ENCODE results near the gene ENPP1. TPM values are rescaled to one million over a fixed set of nuclear protein-coding genes. Genes with fewer than 3 reads are reported as not detected.

The ENPP1 gene
- total and polyA plus RNA-seq, 2 donors (not counting 3 experiments of a cell fraction or from before 2014, with no cell fraction given): 0.36 to 1.4 TPM

DNA sequence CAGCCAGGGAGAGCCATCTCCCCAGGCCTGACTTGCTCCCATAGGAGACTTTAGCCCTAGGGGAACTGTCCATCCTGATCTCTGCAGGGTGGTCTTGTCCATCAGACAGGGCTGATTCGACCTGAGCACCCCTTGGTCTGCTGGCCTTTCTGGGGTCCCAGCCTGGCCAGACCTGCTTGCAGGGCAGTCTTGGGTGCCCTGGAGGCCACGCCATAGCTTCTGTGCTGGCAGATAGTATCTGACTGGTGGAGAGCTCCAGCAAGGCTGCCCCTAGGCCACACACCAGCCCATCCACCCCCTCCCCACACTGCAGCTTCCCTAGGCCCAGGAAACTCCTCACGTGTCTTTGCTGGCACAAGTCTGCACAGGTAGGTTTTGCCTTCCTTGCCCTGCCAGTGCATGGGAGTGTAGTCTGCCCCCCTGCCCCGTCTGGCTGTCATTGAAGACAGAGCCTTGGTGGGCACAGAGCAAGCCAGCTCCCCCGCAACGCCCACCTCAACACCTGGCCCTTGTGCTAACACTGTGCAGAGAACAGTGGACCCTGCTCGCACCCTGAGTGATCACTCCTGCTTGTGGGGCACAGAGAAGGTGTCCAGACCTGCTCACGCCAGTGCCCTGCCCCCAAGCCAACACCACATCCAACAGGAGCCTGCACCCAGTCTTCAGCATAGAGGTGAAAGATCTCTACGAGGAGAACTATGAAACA lies 111.0 kb downstream of the ENPP1 start:
- ChIA-PET POLR2A (no interaction called here), CTCF (interaction anchor here (0.8 to 5.7 kb wide), 7 partner anchors 9 to 383 kb away, joined by 3 to 66 read pairs (median 6); no protein-coding TSS in a partner anchor)
- Histone ChIP-seq H3K9me3 (replicated peaks; ENCODE audit: control insufficient read depth, insufficient read depth, low read length) (no peaks in the 10 kb centered on the region), H3K27ac (ENCODE audit: insufficient read depth, low read depth, low read length) (no peak overlapping the region), H3K36me3 (ENCODE audit: control insufficient read depth in 2 of 2, extremely low read depth in 1 of 2, insufficient read depth in 2 of 2, low read length in 2 of 2) (no peaks in the 10 kb centered on the region), H3K4me1 (ENCODE audit: control insufficient read depth, extremely low read depth, insufficient read depth, low read length) (peaks cover 2% of the 10 kb centered on the region), H3K9me1 (replicated peaks; ENCODE audit: control insufficient read depth, extremely low read depth, insufficient read depth, low read length) (no peaks in the 10 kb centered on the region), H2AFZ (ENCODE audit: low read depth, low read length) (no peak overlapping the region), H3K79me2 (ENCODE audit: control insufficient read depth, insufficient read depth, low read length) (no peaks in the 10 kb centered on the region), H3K4me3 (replicated peaks in 1 of 3; ENCODE audit: insufficient read depth in 1 of 3, low read depth in 1 of 3, low read length in 3 of 3) (no peak overlapping the region), H3K9ac (replicated peaks; ENCODE audit: extremely low read depth, insufficient read depth, low read length) (no peak overlapping the region), H3K4me2 (ENCODE audit: insufficient read depth, low read length) (no peak overlapping the region), H4K20me1 (replicated peaks; ENCODE audit: control insufficient read depth, extremely low read depth, insufficient read depth, low read length) (no peaks in the 10 kb centered on the region), H3K27me3 (ENCODE audit: control insufficient read depth in 2 of 2, insufficient read depth in 2 of 2, low read length in 2 of 2) (no peaks in the 10 kb centered on the region)
- DNase-seq (ENCODE audit: low read depth, low spot score) (no peak), FAIRE-seq (no peak)
- dilution Hi-C loops (cut with MboI; ENCODE audit: extremely low pct_ligation_motif_present, low sequenced_read_pairs) (no loop called here), intact Hi-C loops (cut with micrococcal nuclease) (no loop called here)
- TF ChIP-seq FOS (IDR thresholded peaks at IDR 0.05; ENCODE audit: borderline replicate concordance, insufficient read depth, low read length) (no peak), GATA2 (IDR thresholded peaks at IDR 0.05; ENCODE audit: insufficient read depth, insufficient read length, low read depth, low read length) (no peak), JUN (IDR thresholded peaks at IDR 0.05; ENCODE audit: borderline replicate concordance, insufficient read depth, insufficient read length, low read depth) (no peak), POLR2AphosphoS5 (IDR thresholded peaks at IDR 0.05; ENCODE audit: insufficient read depth, low read depth, low read length) (no peak), EZH2 (IDR thresholded peaks at IDR 0.05; ENCODE audit: borderline replicate concordance, low read depth, low read length, severe bottlenecking) (no peak)
- TF ChIP-seq, protein P1, sequence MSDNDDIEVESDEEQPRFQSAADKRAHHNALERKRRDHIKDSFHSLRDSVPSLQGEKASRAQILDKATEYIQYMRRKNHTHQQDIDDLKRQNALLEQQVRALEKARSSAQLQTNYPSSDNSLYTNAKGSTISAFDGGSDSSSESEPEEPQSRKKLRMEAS (IDR thresholded peaks at IDR 0.05; ENCODE audit: insufficient read depth, insufficient read length): no peak
- BruUV-seq (replicated peaks): no TSS peak

DNA sequence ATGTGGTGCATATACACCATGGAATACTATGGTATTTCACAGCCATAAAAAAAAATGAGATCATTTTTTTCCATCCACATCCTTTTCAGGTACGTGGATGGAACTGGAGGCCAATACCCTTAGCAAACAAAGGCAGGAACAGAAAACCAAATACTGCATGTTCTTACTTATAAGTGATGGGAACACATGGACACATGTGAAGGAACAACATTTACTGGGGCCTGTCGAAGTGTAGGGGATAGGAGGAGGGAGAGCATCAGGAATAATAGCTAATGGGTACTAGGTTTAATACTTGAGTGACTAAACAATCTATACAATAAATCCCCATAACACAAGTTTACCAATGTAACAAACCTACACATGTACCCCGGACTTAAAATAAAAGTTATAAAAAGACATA lies 112.8 kb downstream of the ENPP1 start:
- no peak overlapping the region for H3K27ac ChIP-seq (ENCODE audit: insufficient read depth, low read depth, low read length)
- no peak overlapping the region for H3K4me2 ChIP-seq (ENCODE audit: insufficient read depth, low read length)
- no peak for TF ChIP-seq EZH2 (IDR thresholded peaks at IDR 0.05; ENCODE audit: borderline replicate concordance, low read depth, low read length, severe bottlenecking)
- no peak for TF ChIP-seq JUN (IDR thresholded peaks at IDR 0.05; ENCODE audit: borderline replicate concordance, insufficient read depth, insufficient read length, low read depth)
- TF ChIP-seq GATA2 (IDR thresholded peaks at IDR 0.05; ENCODE audit: insufficient read depth, insufficient read length, low read depth, low read length): no peak
- TF ChIP-seq POLR2A (IDR thresholded peaks at IDR 0.05; ENCODE audit: low read depth, low read length): no peak
- TF ChIP-seq, protein P2, sequence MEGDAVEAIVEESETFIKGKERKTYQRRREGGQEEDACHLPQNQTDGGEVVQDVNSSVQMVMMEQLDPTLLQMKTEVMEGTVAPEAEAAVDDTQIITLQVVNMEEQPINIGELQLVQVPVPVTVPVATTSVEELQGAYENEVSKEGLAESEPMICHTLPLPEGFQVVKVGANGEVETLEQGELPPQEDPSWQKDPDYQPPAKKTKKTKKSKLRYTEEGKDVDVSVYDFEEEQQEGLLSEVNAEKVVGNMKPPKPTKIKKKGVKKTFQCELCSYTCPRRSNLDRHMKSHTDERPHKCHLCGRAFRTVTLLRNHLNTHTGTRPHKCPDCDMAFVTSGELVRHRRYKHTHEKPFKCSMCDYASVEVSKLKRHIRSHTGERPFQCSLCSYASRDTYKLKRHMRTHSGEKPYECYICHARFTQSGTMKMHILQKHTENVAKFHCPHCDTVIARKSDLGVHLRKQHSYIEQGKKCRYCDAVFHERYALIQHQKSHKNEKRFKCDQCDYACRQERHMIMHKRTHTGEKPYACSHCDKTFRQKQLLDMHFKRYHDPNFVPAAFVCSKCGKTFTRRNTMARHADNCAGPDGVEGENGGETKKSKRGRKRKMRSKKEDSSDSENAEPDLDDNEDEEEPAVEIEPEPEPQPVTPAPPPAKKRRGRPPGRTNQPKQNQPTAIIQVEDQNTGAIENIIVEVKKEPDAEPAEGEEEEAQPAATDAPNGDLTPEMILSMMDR (IDR thresholded peaks at IDR 0.05; ENCODE audit: extremely low read depth in 1 of 2, insufficient read depth in 1 of 2, low read depth in 1 of 2, low read length in 2 of 2): no peak
- no peak for TF ChIP-seq POLR2AphosphoS5 (IDR thresholded peaks at IDR 0.05; ENCODE audit: insufficient read depth, low read depth, low read length)
- TF ChIP-seq, protein P1 (IDR thresholded peaks at IDR 0.05; ENCODE audit: insufficient read depth, insufficient read length): no peak
- TF ChIP-seq MYC (IDR thresholded peaks at IDR 0.05; ENCODE audit: low read depth, low read length): no peak
- TF ChIP-seq FOS (IDR thresholded peaks at IDR 0.05; ENCODE audit: borderline replicate concordance, insufficient read depth, low read length): no peak
- no peaks in the 10 kb centered on the region for H4K20me1 ChIP-seq (replicated peaks; ENCODE audit: control insufficient read depth, extremely low read depth, insufficient read depth, low read length)
- peaks cover 2% of the 10 kb centered on the region for H3K4me1 ChIP-seq (ENCODE audit: control insufficient read depth, extremely low read depth, insufficient read depth, low read length)
- FAIRE-seq (no peak), DNase-seq (ENCODE audit: low read depth, low spot score) (no peak)
- ChIA-PET POLR2A (no interaction called here), CTCF (interaction anchor here (1.1 to 9.9 kb wide), 3 partner anchors 225 to 378 kb away, joined by 3 to 222 read pairs (median 192); no protein-coding TSS in a partner anchor)
- H3K9ac ChIP-seq (replicated peaks; ENCODE audit: extremely low read depth, insufficient read depth, low read length): no peak overlapping the region
- no peaks in the 10 kb centered on the region for H3K36me3 ChIP-seq (ENCODE audit: control insufficient read depth in 2 of 2, extremely low read depth in 1 of 2, insufficient read depth in 2 of 2, low read length in 2 of 2)
- no peaks in the 10 kb centered on the region for H3K79me2 ChIP-seq (ENCODE audit: control insufficient read depth, insufficient read depth, low read length)
- H3K4me3 ChIP-seq (replicated peaks in 1 of 3; ENCODE audit: insufficient read depth in 1 of 3, low read depth in 1 of 3, low read length in 3 of 3): no peak overlapping the region
- dilution Hi-C loops (cut with MboI; ENCODE audit: extremely low pct_ligation_motif_present, low sequenced_read_pairs): no loop called here
- no peaks in the 10 kb centered on the region for H3K27me3 ChIP-seq (ENCODE audit: control insufficient read depth in 2 of 2, insufficient read depth in 2 of 2, low read length in 2 of 2)
- no peaks in the 10 kb centered on the region for H3K9me3 ChIP-seq (replicated peaks; ENCODE audit: control insufficient read depth, insufficient read depth, low read length)
- BruUV-seq (replicated peaks): no TSS peak
- H3K9me1 ChIP-seq (replicated peaks; ENCODE audit: control insufficient read depth, extremely low read depth, insufficient read depth, low read length): no peaks in the 10 kb centered on the region
- intact Hi-C loops (cut with micrococcal nuclease): loop anchor here (10.0 kb wide), 1 partner anchor 894 kb away; the partner anchor contains the start of gene RPS12
- H2AFZ ChIP-seq (ENCODE audit: low read depth, low read length): no peak overlapping the region
